Measurements from ENCODE around the gene ZNF333.

The ZNF333 gene

GRCh38 chr19:14659874-14660489, 29.9 kb upstream of the ZNF333 start:
- ChIA-PET POLR2A (no interaction called here), CTCF (no interaction called here)
- H3K27ac ChIP-seq (ENCODE audit: extremely low read depth, low read depth, low read length): no peak overlapping the region
- TF ChIP-seq ZSCAN5A (tag by site-specific recombination; IDR thresholded peaks at IDR 0.05): no peak
- no peak for TF ChIP-seq ZBTB26 (tag by site-specific recombination; optimal IDR thresholded peaks at IDR 0.05)
- no peak for TF ChIP-seq ZNF843 (tag by site-specific recombination; IDR thresholded peaks at IDR 0.05)
- TF ChIP-seq ZNF133 (tag by site-specific recombination; IDR thresholded peaks at IDR 0.05): no peak
- TF ChIP-seq KLF1 (tag by site-specific recombination; IDR thresholded peaks at IDR 0.05): no peak
- TF ChIP-seq IKZF3 (tag by site-specific recombination; IDR thresholded peaks at IDR 0.05): no peak
- no peak for TF ChIP-seq ZNF664 (tag by site-specific recombination; IDR thresholded peaks at IDR 0.05)
- no peak for TF ChIP-seq BCL6B (tag by site-specific recombination; IDR thresholded peaks at IDR 0.05)
- no peak for TF ChIP-seq ZNF596 (tag by site-specific recombination; IDR thresholded peaks at IDR 0.05)
- TF ChIP-seq INSM2 (tag by site-specific recombination; IDR thresholded peaks at IDR 0.05): no peak
- no peak for TF ChIP-seq ZNF76 (tag by site-specific recombination; IDR thresholded peaks at IDR 0.05; ENCODE audit: borderline replicate concordance, low read depth)
- no peak for TF ChIP-seq REPIN1 (tag by site-specific recombination; IDR thresholded peaks at IDR 0.05; ENCODE audit: low read depth)
- no peak for TF ChIP-seq AEBP2 (tag by site-specific recombination; IDR thresholded peaks at IDR 0.05; ENCODE audit: borderline replicate concordance)
- TF ChIP-seq ZFP37 (tag by site-specific recombination; IDR thresholded peaks at IDR 0.05): no peak
- H3K9me3 ChIP-seq (ENCODE audit: control insufficient read depth, insufficient read depth, low read depth, low read length): no peaks in the 10 kb centered on the region
- H3K36me3 ChIP-seq (ENCODE audit: control insufficient read depth in 2 of 2, insufficient read depth in 1 of 2, low read length in 2 of 2): no peaks in the 10 kb centered on the region
- H3K4me3 ChIP-seq (ENCODE audit: low read depth, low read length): no peak overlapping the region
- H3K4me1 ChIP-seq (ENCODE audit: control insufficient read depth, insufficient read depth, low read length): no peaks in the 10 kb centered on the region

GRCh38 chr19:14661372-14661924, 28.4 kb upstream of the ZNF333 start:
- TF ChIP-seq ZNF791 (tag by site-specific recombination; IDR thresholded peaks at IDR 0.05): no peak
- no peak for TF ChIP-seq ZNF16 (tag by site-specific recombination; IDR thresholded peaks at IDR 0.05; ENCODE audit: low read depth)
- TF ChIP-seq ZNF223 (tag by site-specific recombination; IDR thresholded peaks at IDR 0.05): no peak
- TF ChIP-seq ZNF830 (tag by site-specific recombination; IDR thresholded peaks at IDR 0.05; ENCODE audit: low read depth): no peak
- no peak for TF ChIP-seq GFI1B (tag by site-specific recombination; IDR thresholded peaks at IDR 0.05)
- Histone ChIP-seq H3K4me3 (ENCODE audit: low read depth, low read length) (no peak overlapping the region), H3K27ac (ENCODE audit: extremely low read depth, low read depth, low read length) (no peak overlapping the region), H3K4me1 (ENCODE audit: control insufficient read depth, insufficient read depth, low read length) (no peaks in the 10 kb centered on the region), H3K36me3 (ENCODE audit: control insufficient read depth in 2 of 2, insufficient read depth in 1 of 2, low read length in 2 of 2) (no peaks in the 10 kb centered on the region), H3K9me3 (ENCODE audit: control insufficient read depth, insufficient read depth, low read depth, low read length) (no peaks in the 10 kb centered on the region)
- CTCF ChIA-PET: no interaction called here
- POLR2A ChIA-PET: no interaction called here

All from HEK293 (cell line).